ENCODE measurements around the gene ANO7.

DNA sequence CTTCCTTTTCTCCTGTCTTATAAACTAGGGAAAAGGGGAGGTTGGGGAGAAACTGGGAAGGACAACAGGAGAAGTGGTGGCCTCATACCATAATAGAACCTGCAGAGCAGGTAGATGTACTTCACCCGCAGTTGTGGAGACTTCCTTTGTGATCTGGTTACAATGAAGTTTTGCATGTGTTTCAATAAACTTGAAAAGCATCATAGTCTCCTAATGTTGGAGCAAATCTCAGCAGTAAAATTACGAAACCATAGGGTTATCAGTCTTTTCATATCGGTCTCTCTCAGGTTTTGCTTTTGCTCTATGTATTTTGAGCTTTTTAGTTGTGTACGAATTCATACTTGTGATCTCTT is 30.5 kb downstream of the ANO7 start:
- no peak for TF ChIP-seq POLR2A (IDR thresholded peaks at IDR 0.05)
- TF ChIP-seq, protein P1, sequence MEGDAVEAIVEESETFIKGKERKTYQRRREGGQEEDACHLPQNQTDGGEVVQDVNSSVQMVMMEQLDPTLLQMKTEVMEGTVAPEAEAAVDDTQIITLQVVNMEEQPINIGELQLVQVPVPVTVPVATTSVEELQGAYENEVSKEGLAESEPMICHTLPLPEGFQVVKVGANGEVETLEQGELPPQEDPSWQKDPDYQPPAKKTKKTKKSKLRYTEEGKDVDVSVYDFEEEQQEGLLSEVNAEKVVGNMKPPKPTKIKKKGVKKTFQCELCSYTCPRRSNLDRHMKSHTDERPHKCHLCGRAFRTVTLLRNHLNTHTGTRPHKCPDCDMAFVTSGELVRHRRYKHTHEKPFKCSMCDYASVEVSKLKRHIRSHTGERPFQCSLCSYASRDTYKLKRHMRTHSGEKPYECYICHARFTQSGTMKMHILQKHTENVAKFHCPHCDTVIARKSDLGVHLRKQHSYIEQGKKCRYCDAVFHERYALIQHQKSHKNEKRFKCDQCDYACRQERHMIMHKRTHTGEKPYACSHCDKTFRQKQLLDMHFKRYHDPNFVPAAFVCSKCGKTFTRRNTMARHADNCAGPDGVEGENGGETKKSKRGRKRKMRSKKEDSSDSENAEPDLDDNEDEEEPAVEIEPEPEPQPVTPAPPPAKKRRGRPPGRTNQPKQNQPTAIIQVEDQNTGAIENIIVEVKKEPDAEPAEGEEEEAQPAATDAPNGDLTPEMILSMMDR (IDR thresholded peaks at IDR 0.05) = no peak

All from suprapubic skin (tissue), 3 donors.